Neutrophil (primary cell): ENCODE data around the gene CLIP1.
"Not testable (repeated sequence)": the region's sequence is repeated elsewhere in the genome, so short reads cannot be mapped to it uniquely, and the experiment has no call there.

Experiments
- H3K27ac ChIP-seq: fragments of 200-600 bp; sonication (generic); 2 replicates; pipeline ENCODE4 v1.5.1; 2016; ENCODE audit warnings: mild to moderate bottlenecking, moderate library complexity
- H3K27me3 ChIP-seq: fragments of 200-600 bp; sonication (generic); 2 replicates; pipeline ENCODE4 v1.6.0; 2016; ENCODE audit warnings: mild to moderate bottlenecking
- H3K36me3 ChIP-seq: fragments of 200-600 bp; sonication (generic); 2 replicates; pipeline ENCODE4 v1.5.1; 2017
- H3K4me1 ChIP-seq, 2 experiments: fragments of 200-600 bp in 1 of 2; sonication (generic) in 1 of 2; 1 replicate in 1 of 2; 2 replicates in 1 of 2; pipeline versions ENCODE4 v1.5.1 to v1.6.1; 2013 to 2016; ENCODE audit warnings: low read depth in 1 of 2, low read length in 1 of 2, mild to moderate bottlenecking in 1 of 2, moderate library complexity in 1 of 2; ENCODE audit not compliant: control insufficient read depth in 1 of 2, insufficient read depth in 1 of 2
- H3K4me3 ChIP-seq, 2 experiments: fragments of 200-600 bp in 1 of 2; sonication (generic) in 1 of 2; 1 replicate in 1 of 2; 2 replicates in 1 of 2; pipeline ENCODE4 v1.5.1; 2013 to 2016; ENCODE audit warnings: low read depth in 1 of 2, low read length in 1 of 2, mild to moderate bottlenecking in 1 of 2, moderate library complexity in 1 of 2
- H3K9me3 ChIP-seq: fragments of 200-600 bp; sonication (generic); 2 replicates; pipeline ENCODE4 v1.5.1; 2016
- TF ChIP-seq, protein P1 (sequence below): fragments of 200-600 bp; sonication (generic); IDR thresholded peaks from 2 replicates; pipeline ENCODE4 v1.5.1; 2016; ENCODE audit warnings: antibody characterized with exemption

CLIP1 gene

DNA sequence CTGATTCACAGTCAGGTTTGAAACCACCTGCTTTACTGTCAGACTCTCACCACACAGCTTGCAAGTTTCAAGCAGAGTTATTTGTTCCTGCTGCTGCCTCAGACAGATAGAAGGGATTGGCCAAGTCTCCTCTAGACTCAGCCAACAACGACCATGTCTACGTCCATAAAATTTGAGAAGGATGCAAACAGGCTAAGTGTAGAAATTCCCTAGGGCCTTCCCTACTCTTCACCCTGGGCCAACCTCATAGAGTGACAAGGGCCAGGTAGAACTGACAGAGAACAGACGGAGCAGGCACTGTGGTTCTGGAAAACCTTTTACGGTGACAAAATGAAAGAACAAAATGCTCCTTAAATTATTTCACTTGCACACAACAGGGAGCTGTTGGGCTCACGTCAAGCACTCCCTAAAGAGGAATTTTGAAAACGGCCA lies 39.5 kb downstream of the CLIP1 start:
- H3K36me3 ChIP-seq: peaks cover 34% of the 10 kb centered on the region
- no peaks in the 10 kb centered on the region for H3K9me3 ChIP-seq
- no peak overlapping the region for H3K4me3 ChIP-seq
- peaks cover 25 to 34% of the 10 kb centered on the region in 2 experiments for H3K4me1 ChIP-seq
- TF ChIP-seq, protein P1, sequence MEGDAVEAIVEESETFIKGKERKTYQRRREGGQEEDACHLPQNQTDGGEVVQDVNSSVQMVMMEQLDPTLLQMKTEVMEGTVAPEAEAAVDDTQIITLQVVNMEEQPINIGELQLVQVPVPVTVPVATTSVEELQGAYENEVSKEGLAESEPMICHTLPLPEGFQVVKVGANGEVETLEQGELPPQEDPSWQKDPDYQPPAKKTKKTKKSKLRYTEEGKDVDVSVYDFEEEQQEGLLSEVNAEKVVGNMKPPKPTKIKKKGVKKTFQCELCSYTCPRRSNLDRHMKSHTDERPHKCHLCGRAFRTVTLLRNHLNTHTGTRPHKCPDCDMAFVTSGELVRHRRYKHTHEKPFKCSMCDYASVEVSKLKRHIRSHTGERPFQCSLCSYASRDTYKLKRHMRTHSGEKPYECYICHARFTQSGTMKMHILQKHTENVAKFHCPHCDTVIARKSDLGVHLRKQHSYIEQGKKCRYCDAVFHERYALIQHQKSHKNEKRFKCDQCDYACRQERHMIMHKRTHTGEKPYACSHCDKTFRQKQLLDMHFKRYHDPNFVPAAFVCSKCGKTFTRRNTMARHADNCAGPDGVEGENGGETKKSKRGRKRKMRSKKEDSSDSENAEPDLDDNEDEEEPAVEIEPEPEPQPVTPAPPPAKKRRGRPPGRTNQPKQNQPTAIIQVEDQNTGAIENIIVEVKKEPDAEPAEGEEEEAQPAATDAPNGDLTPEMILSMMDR: no peak
- no peaks in the 10 kb centered on the region for H3K27me3 ChIP-seq
- H3K27ac ChIP-seq: no peak overlapping the region

DNA sequence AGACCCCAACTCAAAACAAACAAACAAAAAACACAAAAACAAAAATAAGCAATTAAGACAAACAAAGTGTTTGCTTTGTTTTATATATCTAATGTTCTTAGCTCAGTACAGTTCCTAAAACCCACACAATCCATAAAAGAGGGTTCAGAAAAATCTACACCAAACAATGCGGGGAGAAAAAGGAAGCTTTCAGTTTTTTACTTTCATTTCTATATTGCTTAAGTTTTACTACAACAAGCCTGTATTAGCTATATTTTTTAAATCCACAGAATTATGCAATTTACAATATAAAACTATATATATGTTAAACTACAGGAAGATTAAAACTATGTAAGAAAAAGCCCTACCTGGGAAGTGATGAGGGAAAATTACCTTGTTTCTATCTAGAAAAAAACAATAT lies 41.4 kb downstream of the CLIP1 start:
- H3K4me1 ChIP-seq: peaks cover 13 to 22% of the 10 kb centered on the region in 2 experiments
- no peaks in the 10 kb centered on the region for H3K27me3 ChIP-seq
- H3K4me3 ChIP-seq: no peak overlapping the region
- TF ChIP-seq, protein P1: no peak
- peak overlapping the region; percentile 5 for H3K27ac ChIP-seq
- H3K9me3 ChIP-seq: no peaks in the 10 kb centered on the region
- H3K36me3 ChIP-seq: peaks cover 53% of the 10 kb centered on the region

DNA sequence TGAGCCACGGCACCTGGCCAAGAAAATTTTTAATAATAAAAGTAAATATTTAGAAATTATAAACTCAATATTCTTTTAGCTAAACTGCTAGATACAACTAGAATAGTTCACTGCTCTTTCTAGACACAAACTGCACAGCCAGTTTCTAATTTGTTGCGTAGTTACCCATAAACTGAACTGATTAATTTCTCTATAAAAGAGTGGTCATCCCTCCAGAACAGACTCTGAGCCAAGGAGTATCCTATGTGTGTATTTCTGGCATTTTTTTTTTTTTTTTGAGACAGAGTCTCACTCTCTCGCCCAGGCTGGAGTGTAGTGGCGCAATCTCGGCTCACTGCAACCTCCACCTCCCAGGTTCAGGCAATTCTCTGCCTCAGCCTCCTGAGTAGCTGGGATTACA lies 45.7 kb downstream of the CLIP1 start:
- H3K27me3 ChIP-seq, H3K9me3 ChIP-seq, H3K27ac ChIP-seq, H3K4me3 ChIP-seq: not testable (repeated sequence)
- H3K4me1 ChIP-seq: peaks cover 4 to 11% of the 10 kb centered on the region in 2 experiments
- H3K36me3 ChIP-seq: peaks cover 67% of the 10 kb centered on the region

DNA sequence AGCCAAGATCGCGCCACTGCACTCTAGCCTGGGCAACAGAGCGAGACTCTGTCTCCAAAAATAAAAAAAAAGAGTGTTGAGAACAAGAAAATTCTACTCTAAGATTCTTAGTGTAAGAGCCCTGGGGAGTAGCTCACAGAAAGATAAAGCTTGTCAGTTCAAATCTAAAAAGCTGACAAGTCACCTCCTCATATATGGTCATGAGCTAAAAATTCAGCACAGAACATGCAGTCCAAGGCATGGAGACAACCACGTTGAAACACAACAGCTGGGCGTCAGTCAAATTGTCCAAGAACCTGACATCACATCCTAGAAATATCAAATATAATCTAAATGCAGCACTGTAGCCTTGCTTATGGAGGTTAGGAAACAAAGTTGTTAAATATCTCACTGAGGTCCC lies 47.8 kb downstream of the CLIP1 start:
- no peak overlapping the region for H3K27ac ChIP-seq
- H3K4me3 ChIP-seq: no peak overlapping the region
- H3K36me3 ChIP-seq: peaks cover 70% of the 10 kb centered on the region
- no peaks in the 10 kb centered on the region for H3K4me1 ChIP-seq
- TF ChIP-seq, protein P1: no peak
- H3K27me3 ChIP-seq: no peaks in the 10 kb centered on the region
- no peaks in the 10 kb centered on the region for H3K9me3 ChIP-seq

DNA sequence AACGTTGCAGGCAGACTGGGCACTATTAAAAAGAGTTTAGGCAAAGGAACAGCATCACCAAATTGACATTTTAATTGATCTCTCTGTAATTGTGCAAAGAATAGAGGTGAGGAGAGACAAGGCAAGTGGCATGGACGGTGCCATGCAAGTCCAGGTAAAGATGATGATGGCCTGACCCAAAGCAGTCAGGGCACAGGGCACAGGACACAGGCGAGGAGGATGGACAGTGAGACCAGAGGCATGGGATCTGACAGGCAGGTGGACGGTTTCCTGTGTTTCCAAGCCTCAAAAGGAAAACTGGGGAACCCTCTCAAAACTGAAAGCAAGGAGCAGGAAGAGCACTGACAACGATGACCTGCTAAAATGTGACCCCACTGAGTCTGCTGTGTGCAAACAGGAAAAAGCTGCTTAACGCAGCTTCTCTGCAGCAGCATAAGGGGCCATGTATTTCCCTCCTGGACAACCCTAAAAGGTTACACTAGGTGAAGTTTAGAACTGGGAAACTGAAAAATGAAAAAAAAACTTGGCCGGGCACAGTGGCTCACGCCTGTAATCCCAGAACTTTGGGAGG lies 50.9 kb downstream of the CLIP1 start:
- TF ChIP-seq, protein P1: no peak
- Histone ChIP-seq H3K4me3 (no peak overlapping the region), H3K9me3 (no peaks in the 10 kb centered on the region), H3K4me1 (no peaks in the 10 kb centered on the region), H3K27me3 (no peaks in the 10 kb centered on the region), H3K36me3 (peaks cover 46% of the 10 kb centered on the region), H3K27ac (no peak overlapping the region)

DNA sequence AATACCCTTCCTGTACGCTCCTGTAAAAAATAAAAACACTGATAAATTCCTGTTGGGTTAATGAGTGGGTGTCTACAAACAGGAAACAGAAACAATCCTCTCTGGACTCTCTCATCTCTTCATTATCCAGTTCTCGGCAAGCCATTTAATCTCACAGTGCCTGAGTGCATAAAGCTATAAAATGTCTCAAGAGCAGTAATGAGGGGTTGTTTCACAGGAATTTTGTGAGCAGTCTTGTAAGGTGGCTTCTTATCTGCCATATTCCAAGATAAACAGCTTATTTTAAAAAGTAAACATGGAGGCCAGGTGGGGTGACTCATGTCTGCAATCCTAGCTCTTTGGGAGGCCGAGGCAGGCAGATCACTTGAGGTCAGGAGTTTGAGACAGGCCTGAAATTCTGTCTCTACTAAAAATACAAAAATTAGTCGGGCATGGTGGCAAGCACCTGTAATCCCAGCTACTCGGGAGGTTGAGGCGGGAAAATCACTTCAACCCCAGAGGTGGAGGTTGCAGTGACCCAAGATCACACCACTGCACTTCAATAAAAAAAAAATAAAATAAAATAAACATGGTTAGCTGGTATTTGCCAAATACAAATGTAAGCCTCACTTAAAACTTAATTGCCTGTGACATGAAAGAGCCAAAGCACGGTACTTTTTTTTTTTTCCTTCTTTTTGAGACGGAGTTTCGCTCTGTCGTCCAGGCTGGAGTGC lies 54.0 kb downstream of the CLIP1 start:
- no peak overlapping the region for H3K4me3 ChIP-seq

DNA sequence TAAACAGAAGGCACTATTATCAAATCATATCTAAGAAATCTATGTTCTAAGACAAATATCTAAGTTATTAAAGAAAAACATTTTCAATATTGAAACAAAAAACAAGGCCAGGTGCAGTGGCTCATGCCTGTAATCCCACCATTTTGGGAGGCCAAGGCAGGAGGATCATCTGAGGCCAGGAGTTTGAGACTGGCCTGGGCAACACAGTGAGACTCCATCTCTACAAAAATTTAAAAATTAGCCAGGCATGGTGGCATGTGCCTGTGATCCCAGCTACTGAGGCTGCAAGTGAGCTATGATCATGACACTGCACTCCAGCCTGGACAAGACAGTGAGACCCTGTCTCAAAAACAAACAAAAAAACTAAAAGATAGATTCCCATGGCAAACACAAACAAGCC lies 54.8 kb downstream of the CLIP1 start:
- not testable (repeated sequence) for H3K27ac ChIP-seq, H3K4me1 ChIP-seq, H3K4me3 ChIP-seq, H3K9me3 ChIP-seq, H3K27me3 ChIP-seq
- peaks cover 34% of the 10 kb centered on the region for H3K36me3 ChIP-seq

More for the DNA sequence above, 54.0 kb downstream of the CLIP1 start:
- H3K27ac ChIP-seq: no peak overlapping the region
- peaks cover 30% of the 10 kb centered on the region for H3K36me3 ChIP-seq
- H3K27me3 ChIP-seq: no peaks in the 10 kb centered on the region
- no peaks in the 10 kb centered on the region for H3K9me3 ChIP-seq
- no peaks in the 10 kb centered on the region for H3K4me1 ChIP-seq
- TF ChIP-seq, protein P1: no peak
